Prostate gland (tissue), 2 donors: ENCODE data around the gene C1orf21. TPM values are rescaled to one million over a fixed set of nuclear protein-coding genes. Genes with fewer than 3 reads are reported as not detected.
"Not testable (repeated sequence)": the region's sequence is repeated elsewhere in the genome, so short reads cannot be mapped to it uniquely, and the experiment has no call there.

ENCODE experiments used
- DNase-seq: peaks from one replicate; pipeline ENCODE4 v3.0.0-alpha.2; 2019; ENCODE audit warnings: low spot score
- H3K27ac ChIP-seq, 2 donors: fragments of 200-600 bp; sonication (generic); 2 replicates each; pipeline ENCODE4 v1.5.1; 2017 to 2019
- H3K27me3 ChIP-seq: fragments of 200-600 bp; sonication (generic); replicated peaks from 2 replicates; pipeline ENCODE4 v1.5.1; 2019; ENCODE audit not compliant: insufficient read depth
- H3K36me3 ChIP-seq, 2 donors: fragments of 200-600 bp; sonication (generic); 1 replicate in 1 of 2; 2 replicates in 1 of 2; pipeline versions ENCODE4 v1.5.1 to v1.8.1; 2017 to 2019
- H3K4me1 ChIP-seq: fragments of 200-600 bp; sonication (generic); replicated peaks from 2 replicates; pipeline ENCODE4 v1.5.1; 2019
- H3K4me3 ChIP-seq, 2 donors: fragments of 200-600 bp; sonication (generic); 2 replicates each; pipeline ENCODE4 v1.5.1; 2017 to 2019
- H3K9me3 ChIP-seq: fragments of 200-600 bp; sonication (generic); 2 replicates; pipeline ENCODE4 v1.5.1; 2017
- CTCF ChIP-seq, 4 experiments: fragments of 200-600 bp in 2 of 4; fragments of 450-650 bp in 2 of 4; sonication (generic) in 2 of 4; IDR thresholded peaks; 1 replicate in 3 of 4; 2 replicates in 1 of 4; pipeline ENCODE4 v1.5.1; 2016 to 2019; ENCODE audit warnings: antibody characterized with exemption in 4 of 4, mild to moderate bottlenecking in 2 of 4, moderate library complexity in 2 of 4
- POLR2A ChIP-seq: fragments of 450-650 bp; IDR thresholded peaks from one replicate; pipeline ENCODE4 v1.6.1; 2016; ENCODE audit warnings: antibody characterized with exemption, mild to moderate bottlenecking
- POLR2AphosphoS5 ChIP-seq: sonication (generic); formaldehyde crosslinking; IDR thresholded peaks from one replicate; pipeline ENCODE4 v1.6.1; 2017; ENCODE audit warnings: antibody characterized with exemption
- WGBS: methylation state at CpG from one replicate; pipeline ENCODE4 v1.1.5; 2018; 5-methylcytosine and 5-hydroxymethylcytosine counted together
- intact Hi-C: fragments of 100-400 bp; cut with DNase I; formaldehyde crosslinking; loops from one replicate; pipeline ENCODE4 v1.14.2; 2022
- total RNA-seq, 2 donors: library from RNA; depleted of rRNA; stranded (reverse); fragments of >200 nt; gene quantifications; one replicate each; pipeline ENCODE4 v1.1.0, GENCODE V29; 2016

Gene C1orf21
- total RNA-seq, 2 donors from 2014 or later, result 28.8 to 79.3 TPM

DNA sequence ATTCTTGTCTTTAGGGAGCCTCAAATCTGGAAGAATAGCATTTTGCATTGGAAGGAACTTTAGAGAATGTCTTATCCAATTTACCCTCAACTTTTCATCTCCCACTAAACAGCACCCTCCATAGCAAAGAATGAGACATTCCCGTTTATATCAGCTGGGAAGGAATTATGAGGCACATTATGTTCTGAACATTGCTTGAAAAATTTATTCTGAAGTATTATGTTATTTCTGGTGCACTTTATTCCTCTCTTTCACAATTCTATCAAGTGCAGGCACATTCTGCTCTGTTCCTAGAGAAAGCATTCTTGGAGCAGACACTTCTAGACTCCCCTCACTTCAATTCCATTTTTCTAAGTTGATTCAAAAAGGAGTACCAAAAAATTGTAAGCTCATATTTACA, 220.0 kb downstream of the C1orf21 start:
- no peak for DNase-seq
- WGBS, result 58% methylated on average over 1 of the region's 1 CpG
- no peaks in the 10 kb centered on the region for H3K9me3 ChIP-seq
- no peak overlapping the region for H3K4me3 ChIP-seq
- H3K4me1 ChIP-seq, result no peaks in the 10 kb centered on the region
- peak; percentile 42 for TF ChIP-seq POLR2AphosphoS5
- no peak for TF ChIP-seq CTCF (IDR thresholded peaks at IDR 0.05)
- intact Hi-C loops, result no loop called here
- H3K36me3 ChIP-seq, result no peaks in the 10 kb centered on the region
- H3K27ac ChIP-seq, result peak overlapping the region; percentile 47 to 59
- H3K27me3 ChIP-seq, result no peaks in the 10 kb centered on the region

DNA sequence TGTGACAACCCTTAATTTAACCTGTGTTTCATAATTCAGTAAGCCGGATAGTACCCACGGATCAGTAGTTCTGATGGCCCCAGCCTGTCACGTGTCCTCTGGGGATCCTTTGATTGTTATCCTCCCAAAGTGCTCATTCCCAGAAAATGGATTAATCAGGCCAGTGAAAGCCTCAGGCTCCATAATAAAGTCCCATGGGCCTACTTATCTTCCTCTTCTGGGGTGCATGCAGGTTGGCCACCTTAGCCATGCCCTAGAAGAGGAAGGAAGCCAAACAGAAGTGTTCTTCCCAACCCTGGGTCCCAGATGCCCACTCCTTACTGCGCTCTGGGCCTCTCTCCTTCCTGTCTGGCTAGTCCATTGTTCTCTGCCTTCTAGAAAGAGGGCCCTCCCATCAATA, 221.8 kb downstream of the C1orf21 start:
- TF ChIP-seq POLR2A (no peak), CTCF (IDR thresholded peaks at IDR 0.05) (no peak), POLR2AphosphoS5 (no peak)
- H3K36me3 ChIP-seq, result no peaks in the 10 kb centered on the region
- H3K4me1 ChIP-seq, result no peaks in the 10 kb centered on the region
- no peak for DNase-seq
- peak overlapping the region; percentile 6 to 41 for H3K27ac ChIP-seq
- no peaks in the 10 kb centered on the region for H3K27me3 ChIP-seq
- H3K4me3 ChIP-seq, result no peak overlapping the region
- intact Hi-C loops, result no loop called here
- H3K9me3 ChIP-seq, result no peaks in the 10 kb centered on the region
- WGBS, result 95% methylated on average over 4 of the region's 4 CpGs

GRCh38 chr1:184608990-184609389, 222.2 kb downstream of the C1orf21 start:
- Histone ChIP-seq H3K27me3 (no peaks in the 10 kb centered on the region), H3K36me3 (no peaks in the 10 kb centered on the region), H3K27ac (peak overlapping the region; percentile 6 to 41), H3K4me3 (no peak overlapping the region), H3K4me1 (no peaks in the 10 kb centered on the region), H3K9me3 (no peaks in the 10 kb centered on the region)
- no peak for TF ChIP-seq POLR2AphosphoS5
- no peak for TF ChIP-seq CTCF (IDR thresholded peaks at IDR 0.05)
- no peak for TF ChIP-seq POLR2A
- intact Hi-C loops, result no loop called here
- no peak for DNase-seq

DNA sequence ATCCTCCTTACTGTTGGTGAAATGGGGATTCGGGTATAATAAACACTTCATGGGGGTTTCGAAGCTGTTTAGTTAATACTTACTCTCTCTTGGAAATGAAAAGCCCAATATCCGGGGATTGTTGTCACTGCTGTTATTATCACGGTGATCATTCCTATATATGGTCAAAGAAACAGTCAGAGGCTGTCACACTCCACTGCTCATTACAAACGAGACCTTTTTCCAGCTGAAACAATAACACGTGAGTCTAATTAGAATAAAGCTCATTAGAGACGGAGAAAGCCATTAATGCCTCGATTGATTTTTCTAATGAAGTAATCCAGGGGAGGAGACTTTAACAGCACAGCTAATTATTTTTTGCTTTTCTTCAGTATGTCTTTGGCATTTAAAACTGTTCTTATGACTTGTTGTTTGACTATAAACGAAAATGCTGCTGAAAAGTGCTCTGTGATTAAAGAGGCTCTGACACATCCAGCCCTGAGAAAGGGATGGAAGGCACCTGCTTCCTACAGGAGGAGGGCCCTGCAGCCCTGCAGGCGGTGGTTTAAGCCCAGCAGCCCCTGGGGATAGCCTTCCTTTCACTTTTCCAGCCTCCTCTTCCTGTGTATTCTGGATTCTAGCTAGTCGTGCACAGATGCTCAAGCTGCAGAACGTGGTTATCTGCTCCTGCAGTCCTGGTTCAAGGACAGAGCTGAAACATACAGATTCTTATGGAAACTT, 224.2 kb downstream of the C1orf21 start:
- WGBS, result 42% methylated on average over 12 of the region's 12 CpGs
- TF ChIP-seq POLR2AphosphoS5 (no peak), CTCF (IDR thresholded peaks at IDR 0.05) (no peak), POLR2A (no peak)
- Histone ChIP-seq H3K9me3 (no peaks in the 10 kb centered on the region), H3K36me3 (no peaks in the 10 kb centered on the region), H3K4me1 (no peaks in the 10 kb centered on the region), H3K4me3 (no peak overlapping the region), H3K27me3 (no peaks in the 10 kb centered on the region), H3K27ac (peak overlapping the region; percentile 71 to 78)
- DNase-seq, result no peak
- intact Hi-C loops, result no loop called here

GRCh38 chr1:184612229-184612628, 225.4 kb downstream of the C1orf21 start:
- H3K27me3 ChIP-seq, H3K9me3 ChIP-seq, H3K4me1 ChIP-seq, intact Hi-C loops, H3K36me3 ChIP-seq, H3K4me3 ChIP-seq: not testable (repeated sequence)
- peak; percentile 93 for TF ChIP-seq POLR2AphosphoS5
- DNase-seq, result peak; percentile 64
- WGBS, result 41% methylated on average over 5 of the region's 5 CpGs
- peak overlapping the region; percentile 71 to 78 for H3K27ac ChIP-seq
